PC-3 (cell line): ENCODE measurements around the gene PLEKHO2.

Experiments
- CTCF ChIP-seq: fragments of 300-600 bp; sonication (generic); conservative IDR thresholded peaks from 2 replicates; pipeline ENCODE4 v1.5.1; 2017; ENCODE audit warnings: antibody characterized with exemption, low read depth, mild to moderate bottlenecking, low read length
- EZH2 ChIP-seq: fragments of 300-600 bp; sonication (generic); IDR thresholded peaks from one replicate; pipeline ENCODE4 v1.6.1; 2017; ENCODE audit warnings: antibody characterized with exemption, mild to moderate bottlenecking, low read length; ENCODE audit not compliant: unreplicated experiment

- no peak for TF ChIP-seq CTCF
- TF ChIP-seq EZH2, result no peak
Measured at GRCh38 chr15:64869501-64869900, 27.8 kb downstream of the PLEKHO2 start.
